ENCODE results near the gene KANSL1.

Gene KANSL1

GRCh38 chr17:46074540-46074939 is 118.7 kb downstream of the KANSL1 start:
- no peak for DNase-seq

- no peak for DNase-seq
Measured at GRCh38 chr17:46072998-46073397, 120.2 kb downstream of the KANSL1 start.

GRCh38 chr17:46071796-46072195 is 121.4 kb downstream of the KANSL1 start:
- DNase-seq = no peak

GRCh38 chr17:46064460-46064859 is 128.8 kb downstream of the KANSL1 start:
- DNase-seq = no peak

- no peak for DNase-seq
Measured at GRCh38 chr17:46063241-46063640, 130.0 kb downstream of the KANSL1 start.

- DNase-seq = no peak
Measured at GRCh38 chr17:46061435-46061834, 131.8 kb downstream of the KANSL1 start.

- no peak for DNase-seq
Measured at GRCh38 chr17:46060461-46060860, 132.8 kb downstream of the KANSL1 start.

- DNase-seq = no peak
Measured at GRCh38 chr17:46059486-46059885, 133.7 kb downstream of the KANSL1 start.

GRCh38 chr17:46057366-46057765 is 135.9 kb downstream of the KANSL1 start:
- no peak for DNase-seq

- no peak for DNase-seq
Measured at GRCh38 chr17:46056800-46057304, 136.4 kb downstream of the KANSL1 start.

- DNase-seq = no peak
Measured at GRCh38 chr17:46053911-46054534, 139.2 kb downstream of the KANSL1 start.

- DNase-seq = no peak
Measured at GRCh38 chr17:46049656-46050055, 143.6 kb downstream of the KANSL1 start.

GRCh38 chr17:46047856-46048255 is 145.4 kb downstream of the KANSL1 start:
- DNase-seq = no peak

GRCh38 chr17:46047398-46047797 is 145.8 kb downstream of the KANSL1 start:
- DNase-seq = no peak

- DNase-seq = no peak
Measured at GRCh38 chr17:46046957-46047356, 146.3 kb downstream of the KANSL1 start.

- no peak for DNase-seq
Measured at GRCh38 chr17:46045639-46046038, 147.6 kb downstream of the KANSL1 start.

GRCh38 chr17:46044989-46045388 is 148.2 kb downstream of the KANSL1 start:
- DNase-seq = no peak

GRCh38 chr17:46044286-46044928 is 148.8 kb downstream of the KANSL1 start:
- DNase-seq = peak; percentile 50 to 66

GRCh38 chr17:46043606-46044005 is 149.6 kb downstream of the KANSL1 start:
- no peak for DNase-seq

- DNase-seq = no peak
Measured at GRCh38 chr17:46042925-46043324, 150.3 kb downstream of the KANSL1 start.

GRCh38 chr17:46042246-46042645 is 151.0 kb downstream of the KANSL1 start:
- no peak for DNase-seq

- no peak for DNase-seq
Measured at GRCh38 chr17:46039592-46040186, 153.5 kb downstream of the KANSL1 start.

- DNase-seq = no peak
Measured at GRCh38 chr17:46038937-46039336, 154.3 kb downstream of the KANSL1 start.

- no peak for DNase-seq
Measured at GRCh38 chr17:46038414-46038813, 154.8 kb downstream of the KANSL1 start.

Measured in CD4-positive, alpha-beta T cell treated with Interleukin-1 beta for 1 hour (primary cell).